ENCODE data around the gene MT1HL1. TPM values are rescaled to one million over a fixed set of nuclear protein-coding genes. Genes with fewer than 3 reads are reported as not detected.

Gene MT1HL1
- total RNA-seq, 5 donors from 2014 or later (not counting 1 experiment from before 2014, with no cell fraction given), result not detected

- H3K27ac ChIP-seq (ENCODE audit: low read length), result no peak overlapping the region
- ATAC-seq (replicated peaks in 1 of 4) (no peak), DNase-seq (no peak)
- no peaks in the 10 kb centered on the region for H3K36me3 ChIP-seq (ENCODE audit: control insufficient read depth in 2 of 2, extremely low read depth in 1 of 2, insufficient read depth in 1 of 2, low read length in 1 of 2)
- no peaks in the 10 kb centered on the region for H3K36me3 Mint-ChIP-seq
- H3K4me1 ChIP-seq (ENCODE audit: control insufficient read depth in 1 of 2, extremely low read depth in 1 of 2, insufficient read depth in 2 of 2, low read length in 2 of 2), result no peaks in the 10 kb centered on the region
- no peak overlapping the region for H3K4me3 Mint-ChIP-seq
- ChIA-PET POLR2A (no interaction called here), CTCF (no interaction called here)
- H3K4me1 Mint-ChIP-seq, result no peaks in the 10 kb centered on the region
- H3K4me3 ChIP-seq (ENCODE audit: control insufficient read depth in 1 of 2, extremely low read depth in 1 of 2, low read length in 1 of 2), result no peak overlapping the region
- WGBS (ENCODE audit: insufficient coverage), result no CpG with 5 or more reads among the region's 3 CpGs
- H3K9me3 ChIP-seq, result no peaks in the 10 kb centered on the region
- no peak overlapping the region for H3K27ac Mint-ChIP-seq
- peaks cover 26 to 34% of the 10 kb centered on the region in 2 donors for H3K27me3 Mint-ChIP-seq
- peaks cover 5 to 6% (median 5%) of the 10 kb centered on the region in 3 donors for H3K9me3 Mint-ChIP-seq
- peaks cover 0 to 5% of the 10 kb centered on the region in 2 experiments for H3K27me3 ChIP-seq (replicated peaks in 1 of 2; ENCODE audit: control insufficient read depth in 2 of 2, extremely low read depth in 1 of 2, insufficient read depth in 2 of 2, low read length in 1 of 2)
Observed at GRCh38 chr1:237029240-237029639, 25.0 kb upstream of the MT1HL1 start.

DNA sequence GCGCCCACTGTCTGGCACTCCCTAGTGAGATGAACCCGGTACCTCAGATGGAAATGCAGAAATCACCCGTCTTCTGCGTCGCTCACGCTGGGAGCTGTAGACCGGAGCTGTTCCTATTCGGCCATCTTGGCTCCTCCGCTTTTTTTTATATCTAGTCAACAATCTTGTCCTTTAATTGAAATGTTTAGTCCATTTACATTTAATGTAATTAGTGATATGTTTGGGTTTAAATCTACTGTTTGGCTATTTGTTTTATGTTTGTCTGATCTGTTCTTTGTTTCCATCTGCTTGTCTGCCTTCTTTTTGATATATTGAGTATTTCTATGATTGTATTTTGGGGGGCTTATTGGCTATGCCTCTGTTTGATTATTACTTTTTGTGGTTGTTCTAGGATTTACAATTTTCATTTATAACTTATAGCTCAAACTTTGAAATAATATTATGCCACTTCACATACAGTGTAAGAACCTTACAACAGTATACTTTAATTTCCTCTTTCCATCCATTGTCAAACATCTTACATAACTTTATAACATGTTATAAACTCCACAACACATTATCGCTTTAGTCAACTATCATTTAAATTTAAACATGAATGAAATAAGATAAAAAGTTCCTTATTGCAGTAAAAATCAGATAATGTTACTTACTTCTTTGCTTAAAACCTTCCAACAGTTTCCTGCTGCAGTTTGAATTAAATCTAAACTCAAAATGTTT, 21.3 kb upstream of the MT1HL1 start:
- no peaks in the 10 kb centered on the region for H3K4me1 ChIP-seq (ENCODE audit: control insufficient read depth in 1 of 2, extremely low read depth in 1 of 2, insufficient read depth in 2 of 2, low read length in 2 of 2)
- Mint-ChIP-seq H3K27ac (no peak overlapping the region), H3K36me3 (no peaks in the 10 kb centered on the region), H3K4me1 (no peaks in the 10 kb centered on the region), H3K9me3 (peaks cover 5 to 6% (median 5%) of the 10 kb centered on the region in 3 donors), H3K27me3 (peaks cover 19 to 23% of the 10 kb centered on the region in 2 donors), H3K4me3 (no peak overlapping the region)
- no peaks in the 10 kb centered on the region for H3K27me3 ChIP-seq (replicated peaks in 1 of 2; ENCODE audit: control insufficient read depth in 2 of 2, extremely low read depth in 1 of 2, insufficient read depth in 2 of 2, low read length in 1 of 2)
- DNase-seq (no peak), ATAC-seq (replicated peaks in 1 of 4) (no peak)
- ChIA-PET POLR2A (no interaction called here), CTCF (no interaction called here)
- no peak overlapping the region for H3K27ac ChIP-seq (ENCODE audit: low read length)
- no CpG with 5 or more reads among the region's 10 CpGs for WGBS (ENCODE audit: insufficient coverage)
- no peaks in the 10 kb centered on the region for H3K9me3 ChIP-seq
- no peaks in the 10 kb centered on the region for H3K36me3 ChIP-seq (ENCODE audit: control insufficient read depth in 2 of 2, extremely low read depth in 1 of 2, insufficient read depth in 1 of 2, low read length in 1 of 2)
- H3K4me3 ChIP-seq (ENCODE audit: control insufficient read depth in 1 of 2, extremely low read depth in 1 of 2, low read length in 1 of 2), result no peak overlapping the region

- no peaks in the 10 kb centered on the region for H3K9me3 Mint-ChIP-seq
- Histone ChIP-seq H3K9me3 (no peaks in the 10 kb centered on the region), H3K27me3 (replicated peaks in 1 of 2; ENCODE audit: control insufficient read depth in 2 of 2, extremely low read depth in 1 of 2, insufficient read depth in 2 of 2, low read length in 1 of 2) (no peaks in the 10 kb centered on the region), H3K27ac (ENCODE audit: low read length) (no peak overlapping the region), H3K4me3 (ENCODE audit: control insufficient read depth in 1 of 2, extremely low read depth in 1 of 2, low read length in 1 of 2) (no peak overlapping the region), H3K36me3 (ENCODE audit: control insufficient read depth in 2 of 2, extremely low read depth in 1 of 2, insufficient read depth in 1 of 2, low read length in 1 of 2) (no peaks in the 10 kb centered on the region), H3K4me1 (ENCODE audit: control insufficient read depth in 1 of 2, extremely low read depth in 1 of 2, insufficient read depth in 2 of 2, low read length in 2 of 2) (no peaks in the 10 kb centered on the region)
- no peak overlapping the region for H3K4me3 Mint-ChIP-seq
- H3K4me1 Mint-ChIP-seq, result no peaks in the 10 kb centered on the region
- ATAC-seq (replicated peaks in 1 of 4), result no peak
- no peaks in the 10 kb centered on the region for H3K36me3 Mint-ChIP-seq
- POLR2A ChIA-PET, result no interaction called here
- H3K27ac Mint-ChIP-seq, result no peak overlapping the region
- no peak for DNase-seq
- CTCF ChIA-PET, result no interaction called here
- H3K27me3 Mint-ChIP-seq, result peaks cover 0 to 4% of the 10 kb centered on the region in 2 donors
Observed at GRCh38 chr1:237018896-237019295, 14.7 kb upstream of the MT1HL1 start.

DNA sequence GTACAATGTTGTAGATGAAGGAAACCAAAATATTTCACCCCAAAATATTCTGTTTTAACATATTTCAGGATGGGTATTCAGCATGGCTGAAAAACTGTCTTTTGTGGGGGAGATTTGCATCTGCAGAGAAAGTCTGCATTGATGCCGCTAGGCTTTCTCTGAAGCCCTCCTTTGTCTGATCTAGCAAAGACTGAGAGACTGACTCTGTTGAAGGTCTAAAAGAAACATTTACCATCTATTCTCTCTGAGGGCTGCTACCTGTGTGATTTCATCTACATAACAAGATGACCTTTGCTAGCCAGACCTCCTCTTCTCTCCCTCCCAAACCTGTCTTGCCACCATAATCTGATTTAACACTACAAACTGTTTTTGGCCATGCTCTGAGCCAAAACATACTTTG, 12.4 kb upstream of the MT1HL1 start:
- Histone ChIP-seq H3K9me3 (no peaks in the 10 kb centered on the region), H3K27me3 (replicated peaks in 1 of 2; ENCODE audit: control insufficient read depth in 2 of 2, extremely low read depth in 1 of 2, insufficient read depth in 2 of 2, low read length in 1 of 2) (no peaks in the 10 kb centered on the region), H3K4me1 (ENCODE audit: control insufficient read depth in 1 of 2, extremely low read depth in 1 of 2, insufficient read depth in 2 of 2, low read length in 2 of 2) (no peaks in the 10 kb centered on the region), H3K27ac (ENCODE audit: low read length) (no peak overlapping the region), H3K36me3 (ENCODE audit: control insufficient read depth in 2 of 2, extremely low read depth in 1 of 2, insufficient read depth in 1 of 2, low read length in 1 of 2) (no peaks in the 10 kb centered on the region), H3K4me3 (ENCODE audit: control insufficient read depth in 1 of 2, extremely low read depth in 1 of 2, low read length in 1 of 2) (no peak overlapping the region)
- DNase-seq (no peak), ATAC-seq (replicated peaks in 1 of 4) (no peak)
- no peak overlapping the region for H3K27ac Mint-ChIP-seq
- ChIA-PET CTCF (no interaction called here), POLR2A (no interaction called here)
- WGBS (ENCODE audit: insufficient coverage), result no CpG with 5 or more reads among the region's 1 CpG
- no peaks in the 10 kb centered on the region for H3K9me3 Mint-ChIP-seq
- H3K4me3 Mint-ChIP-seq, result no peak overlapping the region
- H3K4me1 Mint-ChIP-seq, result no peaks in the 10 kb centered on the region
- H3K36me3 Mint-ChIP-seq, result no peaks in the 10 kb centered on the region
- peaks cover 0 to 4% of the 10 kb centered on the region in 2 donors for H3K27me3 Mint-ChIP-seq

- CTCF ChIA-PET, result no interaction called here
- DNase-seq (no peak), ATAC-seq (replicated peaks in 1 of 4) (no peak)
- peaks cover 4 to 14% of the 10 kb centered on the region in 2 donors for H3K27me3 Mint-ChIP-seq
- no peaks in the 10 kb centered on the region for H3K36me3 Mint-ChIP-seq
- peaks cover 0 to 3% (median 0%) of the 10 kb centered on the region in 3 donors for H3K9me3 Mint-ChIP-seq
- H3K4me3 Mint-ChIP-seq, result no peak overlapping the region
- H3K27me3 ChIP-seq (replicated peaks in 1 of 2; ENCODE audit: control insufficient read depth in 2 of 2, extremely low read depth in 1 of 2, insufficient read depth in 2 of 2, low read length in 1 of 2), result no peaks in the 10 kb centered on the region
- H3K27ac Mint-ChIP-seq, result no peak overlapping the region
- 85% methylated on average over 2 of the region's 5 CpGs for WGBS (ENCODE audit: insufficient coverage)
- POLR2A ChIA-PET, result no interaction called here
- no peaks in the 10 kb centered on the region for H3K4me1 ChIP-seq (ENCODE audit: control insufficient read depth in 1 of 2, extremely low read depth in 1 of 2, insufficient read depth in 2 of 2, low read length in 2 of 2)
- no peaks in the 10 kb centered on the region for H3K36me3 ChIP-seq (ENCODE audit: control insufficient read depth in 2 of 2, extremely low read depth in 1 of 2, insufficient read depth in 1 of 2, low read length in 1 of 2)
- no peaks in the 10 kb centered on the region for H3K4me1 Mint-ChIP-seq
- H3K27ac ChIP-seq (ENCODE audit: low read length), result no peak overlapping the region
- H3K9me3 ChIP-seq, result no peaks in the 10 kb centered on the region
- H3K4me3 ChIP-seq (ENCODE audit: control insufficient read depth in 1 of 2, extremely low read depth in 1 of 2, low read length in 1 of 2), result no peak overlapping the region
Observed at GRCh38 chr1:237013608-237014007, 9.4 kb upstream of the MT1HL1 start.

- H3K27me3 Mint-ChIP-seq, result peaks cover 4 to 13% of the 10 kb centered on the region in 2 donors
- ATAC-seq (replicated peaks in 1 of 4), result no peak
Observed at GRCh38 chr1:237012788-237013383, 8.6 kb upstream of the MT1HL1 start.

More at GRCh38 chr1:237012788-237013383, 8.6 kb upstream of the MT1HL1 start:
- Mint-ChIP-seq H3K36me3 (no peaks in the 10 kb centered on the region), H3K9me3 (peaks cover 0 to 3% (median 0%) of the 10 kb centered on the region in 3 donors), H3K4me3 (no peak overlapping the region), H3K4me1 (no peaks in the 10 kb centered on the region), H3K27ac (no peak overlapping the region)
- ChIA-PET POLR2A (no interaction called here), CTCF (no interaction called here)
- Histone ChIP-seq H3K9me3 (no peaks in the 10 kb centered on the region), H3K27ac (ENCODE audit: low read length) (no peak overlapping the region), H3K4me1 (ENCODE audit: control insufficient read depth in 1 of 2, extremely low read depth in 1 of 2, insufficient read depth in 2 of 2, low read length in 2 of 2) (no peaks in the 10 kb centered on the region), H3K27me3 (replicated peaks in 1 of 2; ENCODE audit: control insufficient read depth in 2 of 2, extremely low read depth in 1 of 2, insufficient read depth in 2 of 2, low read length in 1 of 2) (no peaks in the 10 kb centered on the region), H3K4me3 (ENCODE audit: control insufficient read depth in 1 of 2, extremely low read depth in 1 of 2, low read length in 1 of 2) (no peak overlapping the region), H3K36me3 (ENCODE audit: control insufficient read depth in 2 of 2, extremely low read depth in 1 of 2, insufficient read depth in 1 of 2, low read length in 1 of 2) (no peaks in the 10 kb centered on the region)
- 75% methylated on average over 14 of the region's 15 CpGs for WGBS (ENCODE audit: insufficient coverage)
- no peak for DNase-seq

All from T-cell (primary cell).